DMS153 treated with DMSO at 0.1 percent for 48 hours (cell line): ENCODE measurements around the gene KIAA0753.

ENCODE experiments used
- DNase-seq: peaks from one replicate; lab custom pipeline; 2025; ENCODE audit not compliant: unreplicated experiment; lab: John Stamatoyannopoulos, UW

Gene KIAA0753

DNA sequence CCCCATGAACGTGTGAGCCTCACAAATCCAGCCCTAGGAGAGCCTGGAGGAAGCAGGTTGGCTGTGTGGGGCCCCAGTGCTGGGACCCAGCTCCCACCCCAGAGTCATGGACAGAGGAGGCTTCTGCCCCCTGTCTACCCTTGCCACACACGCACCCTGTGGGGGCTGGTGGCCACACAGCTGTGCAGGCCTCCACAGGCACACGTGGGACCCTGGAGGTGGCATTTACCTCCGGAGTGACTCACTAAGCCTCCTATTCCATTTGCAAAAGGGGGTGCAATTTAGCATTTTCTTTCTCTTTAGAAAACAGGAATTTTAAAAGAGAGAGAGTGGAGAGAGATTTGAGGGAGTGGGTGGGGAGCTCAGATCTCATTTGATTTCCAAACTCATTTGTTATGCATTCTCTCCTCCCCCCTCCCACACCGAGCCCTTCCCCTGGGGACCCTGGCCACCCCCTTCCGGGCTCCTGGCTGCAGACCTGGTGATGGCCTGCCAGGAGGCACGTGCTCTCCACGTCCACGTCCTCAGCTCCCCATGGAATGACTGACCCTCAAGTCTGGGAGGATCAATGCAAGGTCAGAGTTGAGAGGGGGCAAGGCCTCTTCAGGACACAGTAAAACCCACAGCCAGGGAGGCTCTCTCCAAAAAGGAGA, 91.0 kb downstream of the KIAA0753 start:
- DNase-seq, result no peak

DNA sequence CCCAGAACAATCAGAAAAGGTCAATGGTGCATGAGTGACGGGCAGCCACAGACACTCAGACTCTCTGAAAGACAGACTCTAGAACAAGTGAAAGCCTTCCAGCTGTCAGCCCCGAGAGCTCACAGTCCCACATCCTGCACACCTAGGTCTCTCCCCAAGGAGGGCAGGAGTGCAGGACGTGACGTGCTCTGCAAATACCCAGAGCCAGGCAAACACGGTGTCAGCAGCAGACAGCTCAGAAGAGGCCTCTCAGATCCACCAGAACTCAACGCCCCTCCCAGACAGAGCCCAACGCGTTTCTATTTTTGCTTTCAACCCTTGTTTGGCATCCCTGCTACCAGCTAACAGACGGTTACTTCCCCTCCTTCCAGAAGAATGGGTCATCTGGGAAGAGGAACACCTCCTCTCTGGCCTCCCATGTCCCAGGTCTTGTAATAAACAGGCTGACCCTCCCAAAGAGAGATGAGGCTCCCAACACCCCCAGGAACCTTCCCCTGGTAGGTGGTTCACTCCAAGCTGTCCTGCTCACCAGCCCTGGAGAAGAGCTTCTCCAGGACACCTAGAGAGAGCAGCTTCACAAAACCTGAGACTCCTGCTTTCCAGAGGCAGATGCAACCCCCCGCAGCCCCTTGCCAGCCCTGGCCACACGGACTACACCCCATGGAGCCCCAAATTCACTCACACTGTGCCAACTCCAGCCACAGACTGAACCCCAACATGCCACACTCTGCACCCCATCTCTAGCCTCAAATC, 91.8 kb downstream of the KIAA0753 start:
- no peak for DNase-seq

DNA sequence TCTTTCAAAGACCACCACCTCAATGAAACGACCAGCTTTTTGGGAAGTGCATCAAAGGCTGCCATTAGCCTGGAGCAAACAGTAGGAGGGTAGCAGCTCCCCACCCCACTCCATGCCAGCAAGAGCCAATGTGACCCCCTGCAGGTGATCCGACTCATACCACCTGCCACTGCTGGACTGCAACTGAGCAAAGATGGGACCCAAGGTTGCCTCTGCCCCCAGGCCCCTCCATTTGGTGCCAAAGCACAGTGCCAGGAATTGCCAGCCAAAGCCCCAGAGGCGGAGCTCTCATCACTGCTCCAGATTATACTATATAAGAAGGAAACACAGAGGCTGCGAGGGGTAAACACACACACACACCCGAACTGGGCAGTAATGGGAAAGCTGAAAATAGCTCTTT, 92.5 kb downstream of the KIAA0753 start:
- no peak for DNase-seq

DNA sequence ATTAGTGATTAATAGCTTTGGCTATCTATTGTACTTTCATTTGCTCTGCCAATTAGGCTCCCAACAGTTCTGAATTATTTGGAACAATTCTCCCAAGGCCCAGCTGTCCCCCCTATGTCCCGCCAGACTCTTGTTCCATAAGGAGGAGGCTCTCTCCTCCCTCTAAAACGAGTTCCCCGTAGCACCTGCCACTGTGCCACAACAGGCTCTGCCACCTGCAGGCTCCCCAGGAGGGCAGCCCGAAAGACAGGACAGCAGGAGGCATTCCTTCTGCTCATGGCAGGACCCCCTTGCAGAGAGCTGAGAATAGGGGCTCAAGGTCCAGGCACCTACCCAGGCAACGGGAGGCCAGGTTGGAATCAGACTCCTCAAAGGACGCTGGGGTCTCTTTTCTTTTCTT, 93.2 kb downstream of the KIAA0753 start:
- DNase-seq, result no peak

DNA sequence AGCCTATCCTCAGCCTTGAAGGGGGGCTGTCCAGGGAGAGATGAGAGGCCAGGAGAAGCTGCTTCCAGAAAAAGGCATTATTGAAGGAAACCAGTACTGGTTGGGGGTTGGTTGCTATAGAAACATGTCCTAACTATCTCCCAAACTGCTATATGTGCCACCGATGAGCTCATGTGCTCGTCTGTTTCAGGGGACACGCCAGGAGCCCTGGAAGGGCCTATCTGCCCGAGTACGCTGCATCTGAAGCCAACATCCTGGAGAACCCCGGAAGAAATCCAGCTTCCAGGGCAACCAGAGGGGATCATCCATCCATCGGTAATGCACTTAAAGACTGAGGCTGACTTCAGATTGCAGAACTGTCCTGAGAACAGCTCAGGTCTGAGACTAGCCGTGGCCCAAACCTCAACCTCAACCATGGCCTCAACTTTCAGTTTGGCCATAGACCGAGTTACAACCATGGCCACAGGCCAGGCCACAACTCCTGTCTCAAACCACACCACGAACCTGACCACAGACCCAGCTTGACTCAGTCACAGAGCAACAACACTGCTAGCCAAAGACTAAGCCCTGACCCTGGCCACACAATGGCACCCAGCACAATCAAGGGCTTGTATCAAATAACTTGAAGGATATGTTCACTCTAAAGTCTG, 94.3 kb downstream of the KIAA0753 start:
- DNase-seq, result no peak

DNA sequence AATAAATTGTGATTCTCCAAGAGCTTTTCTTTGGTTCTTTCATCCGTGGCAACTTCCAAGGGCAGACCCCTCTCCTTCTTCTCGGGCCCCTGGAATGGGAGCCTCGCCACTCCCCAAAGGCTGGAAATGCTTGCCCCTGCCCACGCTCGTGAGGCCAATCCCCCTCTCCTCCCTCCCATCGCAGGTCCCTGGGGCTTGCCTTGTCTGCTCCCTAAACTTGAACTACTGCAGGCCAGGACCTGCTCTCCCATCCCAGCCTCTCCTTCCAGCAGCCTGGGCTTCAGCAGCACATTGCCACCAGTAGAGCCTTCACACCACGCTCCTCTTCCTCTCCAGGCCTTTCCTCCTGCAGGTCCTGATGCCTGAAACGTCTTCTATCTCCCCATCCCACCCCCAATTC, 95.2 kb downstream of the KIAA0753 start:
- DNase-seq, result no peak

DNA sequence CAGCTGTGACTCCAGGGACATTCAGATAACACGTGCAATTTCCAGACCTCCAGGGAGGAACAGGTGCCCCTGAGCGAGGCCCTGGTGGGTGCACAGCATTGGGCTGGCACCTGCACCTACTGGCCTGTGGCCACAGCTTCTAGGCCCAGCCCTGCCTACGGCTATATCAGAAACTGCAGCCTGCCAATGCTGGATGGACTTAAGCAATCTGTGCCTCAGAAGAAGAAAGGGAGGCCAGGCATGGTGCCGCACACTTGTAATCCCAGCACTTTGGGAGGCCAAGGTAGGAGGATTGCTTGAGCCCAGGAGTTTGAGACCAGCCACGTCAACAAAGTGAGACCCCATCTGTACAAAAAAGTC, 96.5 kb downstream of the KIAA0753 start:
- DNase-seq, result no peak

DNA sequence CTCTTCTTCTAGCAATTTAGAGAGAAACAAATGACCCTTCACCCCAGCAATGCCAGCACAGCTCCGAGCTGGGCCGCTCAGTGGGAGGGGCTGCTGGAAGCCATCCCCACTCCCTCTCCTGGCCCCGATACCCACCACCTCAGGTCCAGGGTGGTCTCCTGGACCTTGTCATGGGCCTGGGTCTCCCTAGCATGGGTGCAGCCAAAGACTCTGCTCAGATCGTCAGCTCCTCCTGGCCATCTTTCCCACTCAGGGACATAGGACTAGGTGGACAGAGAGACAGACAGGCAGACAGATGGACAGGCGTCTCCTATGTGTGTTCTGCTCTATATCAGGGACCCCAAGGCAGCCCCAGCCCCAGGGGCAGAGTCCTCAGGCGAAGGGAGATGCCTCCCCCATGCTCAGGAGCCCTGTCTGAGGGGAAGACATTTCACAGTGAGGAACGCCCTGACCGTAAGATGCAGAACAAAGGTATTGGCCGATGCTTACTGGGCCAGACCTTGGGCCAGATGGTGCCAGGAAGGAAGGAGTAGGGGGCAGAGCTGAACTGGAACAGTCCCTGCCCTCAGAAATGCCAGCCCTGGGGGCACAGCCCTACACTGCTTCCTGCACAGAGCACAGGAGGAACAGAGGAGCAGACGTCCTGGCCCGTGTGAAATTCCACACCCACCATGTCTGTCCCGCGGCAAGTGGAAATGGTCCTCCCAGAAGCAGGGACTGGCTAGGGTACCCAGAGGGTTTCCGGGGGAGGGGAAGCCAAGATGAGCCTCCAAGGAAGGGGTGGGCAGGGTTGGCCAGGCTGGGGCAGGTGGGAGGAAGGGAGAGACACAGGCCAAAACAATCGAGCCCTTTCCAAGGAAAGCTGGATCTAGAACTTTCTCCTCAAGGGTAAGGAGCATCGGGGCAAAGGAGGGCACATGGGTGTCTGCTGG, 97.2 kb downstream of the KIAA0753 start:
- DNase-seq, result no peak

DNA sequence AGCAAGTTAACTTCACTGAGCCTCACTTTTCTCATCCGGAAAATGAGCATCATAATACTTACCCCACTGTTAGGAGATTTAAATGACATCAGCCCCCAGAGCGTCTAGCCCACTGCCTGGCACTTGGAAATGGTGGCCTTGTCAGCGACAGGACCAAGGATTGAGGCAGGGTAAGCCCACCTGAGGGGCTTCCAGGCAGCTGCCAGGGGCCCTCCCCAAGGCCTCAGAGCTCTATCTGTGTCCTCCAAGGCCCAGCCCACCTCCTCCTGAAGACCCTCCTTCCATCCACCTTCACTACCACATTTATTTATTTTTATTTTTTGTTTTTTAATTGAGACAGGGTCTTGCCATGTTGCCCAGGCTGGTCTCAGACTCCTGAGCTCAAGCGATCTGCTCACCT, 97.9 kb downstream of the KIAA0753 start:
- no peak for DNase-seq

DNA sequence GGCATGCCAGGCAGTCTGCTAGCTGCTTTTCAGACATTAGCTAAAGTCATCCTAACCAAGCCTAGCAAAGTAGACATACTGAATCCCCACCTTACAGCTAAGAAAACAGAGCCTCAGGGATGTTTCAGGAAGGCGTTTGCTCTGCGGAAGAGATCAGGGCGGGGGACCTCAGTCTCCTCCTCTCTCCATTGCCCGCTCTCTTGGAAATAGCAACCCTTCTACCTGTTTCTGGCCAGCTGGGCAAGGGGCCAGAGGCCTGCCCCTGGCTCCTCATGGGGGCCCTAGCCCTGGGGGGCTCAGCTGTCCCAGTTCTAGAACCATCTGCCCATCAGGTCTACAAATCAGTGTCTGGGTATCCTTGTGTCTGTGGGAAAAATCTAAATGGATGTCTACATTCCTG, 98.6 kb downstream of the KIAA0753 start:
- no peak for DNase-seq

DNA sequence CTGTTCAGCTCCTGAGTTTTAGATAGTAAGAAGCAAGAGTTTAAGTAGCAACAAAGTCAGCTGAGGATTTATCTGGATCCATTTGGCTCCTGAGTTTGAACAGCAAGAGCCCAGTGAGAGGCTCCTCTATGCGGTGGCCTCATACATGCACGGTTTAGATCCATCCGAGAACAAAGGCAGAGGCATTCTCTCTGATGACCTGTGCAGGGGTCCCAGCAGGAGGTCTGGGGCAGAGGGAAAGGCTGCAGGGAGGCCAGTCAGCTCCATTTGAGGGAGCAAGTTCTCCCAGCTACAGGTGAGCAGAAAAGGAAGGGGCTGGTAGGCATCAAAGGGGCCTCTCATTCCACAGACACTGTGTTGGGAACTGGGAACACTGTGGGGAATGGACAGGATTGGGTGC, 100.6 kb downstream of the KIAA0753 start:
- DNase-seq, result no peak

DNA sequence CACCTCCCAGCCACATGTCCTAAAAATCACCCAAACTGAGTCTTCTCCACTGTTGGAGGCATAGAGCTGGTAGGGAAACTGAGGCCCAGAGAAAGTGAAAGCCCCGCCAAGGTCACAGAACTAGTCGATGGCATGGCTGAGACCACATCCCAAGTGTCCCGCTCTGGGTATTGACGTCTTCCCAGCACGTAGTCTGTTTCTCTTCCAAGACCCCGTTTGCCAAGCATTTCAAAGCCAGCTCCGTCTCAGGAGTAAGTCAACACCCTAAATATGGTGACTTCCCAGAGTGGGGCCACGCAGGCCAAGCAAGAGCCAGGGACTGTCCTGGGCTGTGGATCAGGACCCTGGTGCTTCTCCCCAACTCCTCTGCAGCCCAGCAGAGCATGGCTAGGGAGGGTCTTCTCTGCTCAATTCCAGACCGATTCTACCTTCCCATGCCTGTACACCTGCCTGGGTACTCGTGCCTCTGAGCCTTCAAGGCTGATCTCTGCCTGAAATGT, 103.9 kb downstream of the KIAA0753 start:
- no peak for DNase-seq

DNA sequence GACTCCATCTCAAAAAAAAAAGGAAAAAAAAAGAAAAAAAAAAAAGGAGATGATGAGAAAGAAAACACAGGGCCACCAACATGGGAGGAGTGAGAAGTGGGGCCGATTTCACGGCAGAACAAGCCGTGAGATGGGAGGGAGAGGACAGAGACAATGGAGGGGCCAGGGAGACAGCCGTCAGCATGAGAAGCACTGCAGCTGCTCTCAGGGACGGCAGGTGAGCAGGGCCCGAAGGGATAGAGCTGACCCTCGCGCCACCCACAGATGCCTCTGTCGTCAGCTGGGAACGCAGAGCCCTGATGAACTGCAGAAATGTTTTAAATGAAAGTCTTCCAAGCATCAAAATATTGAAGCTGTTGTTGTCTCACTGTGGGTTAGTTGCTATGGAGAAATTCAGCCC, 104.5 kb downstream of the KIAA0753 start:
- no peak for DNase-seq

DNA sequence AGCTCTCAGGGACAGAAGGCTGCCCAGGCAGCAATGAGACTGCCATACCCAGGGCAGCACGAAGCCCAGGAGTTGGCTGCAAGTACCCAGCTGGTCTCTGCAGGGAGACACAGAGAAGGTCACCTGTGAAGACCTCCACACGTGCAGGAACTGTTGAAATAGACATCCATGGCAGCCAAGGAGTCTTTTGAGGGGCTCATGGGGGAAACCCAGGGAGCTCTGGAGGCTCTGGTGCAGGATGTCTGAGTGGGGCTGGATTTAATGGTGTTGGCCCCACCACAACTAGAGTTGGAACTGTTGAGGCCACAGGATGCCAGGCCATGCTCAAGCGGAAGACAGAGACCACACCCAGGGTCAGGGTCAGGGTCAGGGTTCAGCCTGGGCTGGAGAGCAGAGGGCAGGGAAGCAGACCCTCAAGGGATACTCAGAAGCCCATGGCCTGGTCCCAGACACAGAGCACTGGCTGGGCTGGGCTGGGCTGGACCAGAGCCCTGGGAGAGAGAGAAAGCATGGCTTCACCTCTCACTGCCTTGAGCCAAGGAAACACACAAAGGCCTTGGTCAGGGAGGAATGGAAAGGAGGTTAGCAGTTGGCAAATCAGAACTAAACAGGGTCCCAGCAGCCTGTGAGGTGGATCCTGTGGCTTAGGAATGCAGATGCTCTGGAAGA, 105.5 kb downstream of the KIAA0753 start:
- no peak for DNase-seq

DNA sequence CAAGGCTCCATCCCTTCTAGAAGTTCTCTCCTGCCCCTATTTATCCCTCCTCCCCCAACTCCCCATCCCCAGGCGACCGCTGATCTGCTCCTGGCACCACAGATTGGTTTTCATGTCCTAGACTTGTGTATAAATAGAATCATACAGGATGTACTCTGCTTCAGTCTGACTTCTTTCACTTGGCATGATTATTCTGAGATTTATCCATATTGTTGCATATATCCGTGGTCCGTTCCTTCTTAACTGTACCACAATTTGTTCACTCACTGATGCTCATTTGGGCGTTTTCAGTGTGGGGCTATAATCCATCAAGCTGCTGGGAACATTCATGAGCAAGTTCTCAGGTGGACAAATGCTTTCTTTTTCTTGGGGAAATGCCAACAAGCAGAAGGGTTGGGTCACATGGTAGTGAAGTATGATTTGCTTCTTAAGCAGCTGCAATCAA, 108.0 kb downstream of the KIAA0753 start:
- DNase-seq, result no peak

DNA sequence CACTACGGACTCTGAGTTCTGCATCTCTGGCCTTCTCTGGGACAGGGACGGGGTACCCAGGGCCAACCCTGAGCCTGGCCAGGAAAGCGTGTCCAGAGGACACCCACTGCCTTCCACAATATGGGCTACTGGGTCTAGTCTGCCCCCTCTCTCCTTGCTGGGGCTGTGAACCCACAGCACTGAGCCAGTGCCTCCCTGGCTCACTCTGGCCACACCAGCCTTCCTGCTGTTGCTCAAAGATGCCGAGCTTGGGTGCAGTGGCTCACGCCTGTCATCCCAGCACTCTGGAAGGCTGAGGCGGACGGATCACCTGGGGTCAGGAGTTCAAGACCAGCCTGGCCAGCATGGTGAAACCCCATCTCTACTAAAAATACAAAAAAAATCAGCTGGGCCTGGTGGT, 108.9 kb downstream of the KIAA0753 start:
- DNase-seq, result no peak

DNA sequence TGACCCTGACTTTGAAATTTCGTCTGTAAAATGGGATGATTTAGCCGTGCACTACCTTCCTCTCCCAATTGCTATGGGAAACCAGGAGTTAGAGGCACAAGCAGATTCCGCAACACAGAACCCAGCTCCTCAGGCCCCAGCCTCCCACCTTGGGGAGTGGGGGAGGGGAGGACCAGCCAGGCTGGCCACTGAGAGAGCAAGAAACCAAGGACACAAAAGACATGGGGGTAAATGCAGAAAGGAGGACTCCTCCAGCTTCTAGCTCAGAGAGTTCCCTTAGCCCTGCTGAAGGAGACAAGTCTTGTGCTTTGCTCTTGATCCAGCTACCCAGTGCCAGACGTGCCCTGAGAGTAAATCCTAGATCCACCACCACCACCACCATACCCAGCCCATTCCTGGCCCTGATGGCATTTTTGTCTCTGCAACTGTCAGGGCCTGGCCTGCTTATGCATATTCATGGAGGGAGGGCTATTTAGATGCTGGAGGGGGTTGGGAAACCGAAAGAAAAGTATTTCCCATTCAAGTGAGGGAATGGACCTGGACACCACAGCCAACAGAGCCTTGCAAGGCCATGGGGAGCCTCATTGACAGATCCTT, 110.1 kb downstream of the KIAA0753 start:
- no peak for DNase-seq

DNA sequence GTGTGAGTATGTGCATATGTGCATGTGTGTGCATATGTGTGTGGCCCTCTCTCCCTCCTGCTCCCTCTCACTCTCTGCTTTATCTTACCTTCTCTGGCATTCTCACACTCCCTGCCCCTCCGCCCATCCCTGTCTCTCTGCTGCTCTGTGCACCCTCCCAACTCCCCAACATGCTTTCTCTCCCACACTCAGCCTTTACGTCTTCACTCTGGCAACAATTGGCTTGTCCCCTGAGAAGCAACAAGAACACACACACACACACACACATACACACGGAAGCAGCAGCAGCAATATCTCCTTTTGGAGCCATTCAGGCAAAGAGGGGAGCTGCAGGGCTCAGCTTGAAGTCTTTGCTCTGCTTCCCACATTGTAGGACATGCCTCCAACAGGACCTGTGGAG, 112.0 kb downstream of the KIAA0753 start:
- DNase-seq, result no peak
